GM21390 (cell line): ENCODE results near the gene UGT1A1.

Source experiments
- ATAC-seq: cut with Tn5 transposase; IDR thresholded peaks from one replicate; pipeline ENCODE4 v1.9.1; 2021; ENCODE audit not compliant: unreplicated experiment

UGT1A1 gene

DNA sequence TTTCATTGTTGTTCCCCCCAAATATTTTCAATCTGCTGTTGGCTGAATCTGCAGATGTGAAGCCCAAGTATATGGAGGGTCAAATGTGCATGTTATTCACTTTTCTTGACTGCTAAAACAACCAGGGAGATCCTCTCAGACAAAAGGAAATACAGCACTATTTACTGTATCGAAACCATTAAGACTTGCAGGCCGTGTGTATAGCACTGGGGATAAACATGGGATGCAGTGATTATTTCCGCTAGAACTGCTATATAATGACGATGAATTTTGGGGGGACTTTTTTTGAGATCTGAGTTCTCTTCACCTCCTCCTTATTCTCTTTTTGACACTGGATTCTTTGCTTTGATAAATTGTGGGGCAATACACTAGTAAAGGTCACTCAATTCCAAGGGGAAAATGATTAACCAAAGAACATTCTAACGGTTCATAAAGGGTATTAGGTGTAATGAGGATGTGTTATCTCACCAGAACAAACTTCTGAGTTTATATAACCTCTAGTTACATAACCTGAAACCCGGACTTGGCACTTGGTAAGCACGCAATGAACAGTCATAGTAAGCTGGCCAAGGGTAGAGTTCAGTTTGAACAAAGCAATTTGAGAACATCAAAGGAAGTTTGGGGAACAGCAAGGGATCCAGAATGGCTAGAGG is 3.5 kb upstream of the UGT1A1 start:
- no peak for ATAC-seq

DNA sequence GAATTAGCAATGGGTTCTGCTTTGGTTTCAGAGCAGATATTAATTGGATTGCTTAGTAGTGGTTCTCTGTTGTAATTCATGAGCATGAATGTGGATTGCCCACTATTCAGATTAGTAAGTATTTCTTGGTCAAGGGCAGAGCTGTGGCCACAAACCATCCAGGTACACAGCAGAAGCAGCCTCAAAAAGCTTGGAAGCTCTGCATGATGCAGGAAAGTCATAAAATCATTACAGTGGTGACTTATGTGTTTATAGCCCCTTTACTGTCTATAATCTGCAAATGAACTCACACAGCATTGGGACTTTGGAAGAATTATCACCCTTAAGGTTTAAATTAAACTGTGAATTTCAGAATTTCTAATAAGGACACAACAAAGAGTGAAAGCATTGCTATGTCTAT is 1.9 kb upstream of the UGT1A1 start:
- no peak for ATAC-seq

DNA sequence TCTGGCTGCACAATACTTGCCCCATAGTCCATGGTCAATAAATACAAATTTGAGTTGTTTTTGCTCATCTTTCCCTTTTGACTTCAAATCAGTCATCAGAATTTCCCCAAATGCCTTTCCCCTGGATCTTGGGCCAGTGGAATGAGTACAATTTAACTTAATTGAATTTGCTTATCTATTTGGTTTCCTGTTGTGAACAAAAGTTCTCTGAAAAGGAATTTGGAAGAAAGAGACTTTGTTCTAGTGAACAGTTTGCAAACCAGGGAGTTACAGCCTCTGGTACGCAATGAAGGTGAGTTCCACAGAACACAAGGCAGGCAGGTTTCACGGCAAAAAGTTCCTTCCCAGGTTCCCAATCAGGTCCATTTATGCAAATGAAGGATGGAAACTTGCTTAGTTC is 1.2 kb upstream of the UGT1A1 start:
- ATAC-seq = no peak

DNA sequence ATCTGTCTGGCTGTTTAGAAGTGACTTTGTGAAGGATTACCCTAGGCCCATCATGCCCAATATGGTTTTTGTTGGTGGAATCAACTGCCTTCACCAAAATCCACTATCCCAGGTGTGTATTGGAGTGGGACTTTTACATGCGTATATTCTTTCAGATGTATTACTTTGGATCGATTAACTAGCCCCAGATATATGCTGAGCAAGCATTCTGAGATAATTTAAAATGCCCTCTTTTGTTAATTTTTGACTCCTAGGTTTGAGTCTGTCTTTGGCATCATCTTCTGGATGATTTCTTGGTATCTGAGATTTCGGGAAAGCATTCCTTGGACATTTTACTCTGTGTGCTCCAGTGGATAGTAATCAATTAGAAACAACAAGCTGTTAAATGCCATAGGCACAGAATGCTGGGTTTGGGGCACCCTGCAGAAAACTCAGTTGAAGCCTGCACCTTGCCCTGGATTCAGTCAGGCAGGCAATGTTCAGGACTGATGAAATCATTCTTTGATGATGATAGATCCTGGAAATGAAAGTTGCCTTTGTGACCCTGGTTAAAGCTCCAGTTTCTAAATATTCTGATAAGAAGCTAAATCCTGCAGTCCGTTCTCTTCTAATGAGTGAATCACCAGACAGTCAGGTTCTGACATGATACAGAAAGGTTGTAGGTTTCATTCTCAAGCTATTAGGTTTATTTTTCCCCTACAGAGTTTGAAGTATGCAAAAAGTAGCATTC is 1.1 kb downstream of the UGT1A1 start:
- no peak for ATAC-seq

DNA sequence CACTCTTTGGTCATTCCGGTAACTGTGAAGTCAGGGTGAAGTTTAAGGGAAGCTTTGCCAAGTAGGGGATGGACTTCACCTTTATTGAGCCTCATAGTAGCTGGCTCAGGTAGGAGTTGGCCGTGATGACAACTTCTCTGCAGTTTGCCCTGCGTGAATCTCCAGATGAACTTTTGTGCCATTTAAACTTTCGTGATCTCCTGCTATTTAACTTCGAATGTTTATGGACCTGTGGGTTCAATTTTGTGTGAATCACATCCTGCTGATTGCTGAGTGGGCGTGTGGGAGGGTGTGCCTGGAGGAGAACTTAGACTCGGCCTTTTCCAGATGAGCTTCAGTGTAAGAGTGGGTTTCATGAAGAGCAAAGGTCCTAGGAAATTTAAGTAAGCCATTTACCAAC is 4.2 kb downstream of the UGT1A1 start:
- no peak for ATAC-seq

DNA sequence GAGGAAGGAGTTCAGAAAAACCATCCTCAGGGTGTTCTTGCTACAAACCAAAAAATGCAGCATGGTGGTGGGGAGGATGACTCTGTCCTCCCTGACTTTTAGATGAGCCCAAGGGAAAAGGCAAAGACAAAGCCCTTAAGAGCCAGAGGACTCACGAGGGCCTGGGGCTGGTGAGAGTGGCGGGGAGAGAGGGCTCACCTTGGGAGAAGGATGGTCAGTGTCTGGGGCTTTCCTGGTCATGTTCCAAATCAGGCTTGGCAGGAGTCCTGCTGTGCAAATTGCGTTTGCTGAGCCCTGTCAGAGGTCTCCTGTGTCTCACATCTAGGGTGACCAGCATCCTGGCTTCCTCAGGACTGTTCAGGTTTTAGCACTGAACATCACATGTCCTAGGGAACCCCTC is 4.7 kb downstream of the UGT1A1 start:
- no peak for ATAC-seq

DNA sequence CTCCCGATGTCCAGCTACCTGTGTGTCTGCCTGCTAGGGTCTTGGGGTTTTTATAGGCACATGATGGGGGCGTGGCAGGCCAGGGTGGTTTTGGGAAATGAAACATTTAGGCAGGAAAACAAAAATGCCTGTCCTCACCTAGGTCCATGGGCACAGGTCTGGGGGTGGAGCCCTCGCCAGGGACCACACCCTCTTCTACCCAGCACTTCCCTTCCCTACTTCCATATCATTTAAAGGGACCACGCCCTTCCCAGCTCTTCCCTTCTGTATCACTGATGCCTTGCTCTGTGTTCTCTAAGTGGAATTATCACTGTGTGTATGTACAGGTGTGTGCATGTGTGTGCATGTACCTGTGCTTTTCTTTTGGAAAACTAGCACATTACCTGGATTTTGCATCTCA is 6.3 kb downstream of the UGT1A1 start:
- no peak for ATAC-seq

DNA sequence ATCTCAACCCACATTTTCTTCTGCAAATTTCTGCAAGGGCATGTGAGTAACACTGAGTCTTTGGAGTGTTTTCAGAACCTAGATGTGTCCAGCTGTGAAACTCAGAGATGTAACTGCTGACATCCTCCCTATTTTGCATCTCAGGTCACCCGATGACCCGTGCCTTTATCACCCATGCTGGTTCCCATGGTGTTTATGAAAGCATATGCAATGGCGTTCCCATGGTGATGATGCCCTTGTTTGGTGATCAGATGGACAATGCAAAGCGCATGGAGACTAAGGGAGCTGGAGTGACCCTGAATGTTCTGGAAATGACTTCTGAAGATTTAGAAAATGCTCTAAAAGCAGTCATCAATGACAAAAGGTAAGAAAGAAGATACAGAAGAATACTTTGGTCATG is 8.0 kb downstream of the UGT1A1 start:
- ATAC-seq = no peak

DNA sequence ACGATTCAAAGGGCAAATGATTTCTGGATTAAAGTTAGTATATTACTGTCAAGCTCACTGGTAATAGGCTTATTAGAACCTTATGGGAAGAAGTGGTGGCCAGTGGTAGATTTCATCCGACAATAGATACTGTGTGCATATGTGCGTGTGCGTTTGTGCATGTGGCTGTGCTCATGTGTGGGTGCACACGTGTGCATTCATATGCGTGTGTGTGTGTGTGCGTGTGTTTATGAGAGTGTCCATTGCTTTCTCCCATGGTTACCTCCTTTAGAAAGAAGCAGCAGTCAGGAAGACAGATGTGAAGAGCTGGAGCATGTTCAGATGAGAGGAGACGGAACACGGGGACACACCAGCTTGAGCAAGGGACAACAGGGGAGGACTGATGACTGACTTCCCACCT is 9.2 kb downstream of the UGT1A1 start:
- ATAC-seq = no peak

DNA sequence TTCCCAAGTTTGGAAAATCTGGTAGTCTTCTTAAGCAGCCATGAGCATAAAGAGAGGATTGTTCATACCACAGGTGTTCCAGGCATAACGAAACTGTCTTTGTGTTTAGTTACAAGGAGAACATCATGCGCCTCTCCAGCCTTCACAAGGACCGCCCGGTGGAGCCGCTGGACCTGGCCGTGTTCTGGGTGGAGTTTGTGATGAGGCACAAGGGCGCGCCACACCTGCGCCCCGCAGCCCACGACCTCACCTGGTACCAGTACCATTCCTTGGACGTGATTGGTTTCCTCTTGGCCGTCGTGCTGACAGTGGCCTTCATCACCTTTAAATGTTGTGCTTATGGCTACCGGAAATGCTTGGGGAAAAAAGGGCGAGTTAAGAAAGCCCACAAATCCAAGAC is 12.1 kb downstream of the UGT1A1 start:
- ATAC-seq = no peak

DNA sequence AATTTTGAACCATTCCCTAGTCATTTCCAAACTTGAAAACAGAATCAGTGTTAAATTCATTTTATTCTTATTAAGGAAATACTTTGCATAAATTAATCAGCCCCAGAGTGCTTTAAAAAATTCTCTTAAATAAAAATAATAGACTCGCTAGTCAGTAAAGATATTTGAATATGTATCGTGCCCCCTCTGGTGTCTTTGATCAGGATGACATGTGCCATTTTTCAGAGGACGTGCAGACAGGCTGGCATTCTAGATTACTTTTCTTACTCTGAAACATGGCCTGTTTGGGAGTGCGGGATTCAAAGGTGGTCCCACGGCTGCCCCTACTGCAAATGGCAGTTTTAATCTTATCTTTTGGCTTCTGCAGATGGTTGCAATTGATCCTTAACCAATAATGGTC is 12.5 kb downstream of the UGT1A1 start:
- no peak for ATAC-seq

DNA sequence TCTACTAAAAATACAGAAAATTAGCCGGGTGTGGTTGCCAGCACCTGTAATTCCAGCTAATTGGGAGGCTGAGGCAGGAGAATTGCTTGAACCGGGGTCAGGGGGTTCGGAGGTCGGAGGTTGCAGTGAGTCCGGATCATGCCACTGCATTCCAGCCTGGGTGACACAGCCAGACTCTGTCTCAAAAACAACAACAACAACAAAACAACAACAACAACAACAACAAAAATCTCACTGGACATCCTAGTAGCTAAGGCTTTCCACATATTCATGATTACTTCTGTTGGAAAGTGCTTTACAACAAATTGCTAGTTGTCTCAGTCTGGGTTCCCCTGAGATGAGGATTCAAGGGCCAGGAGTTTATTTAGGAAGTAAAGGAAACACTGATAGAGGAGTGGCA is 13.8 kb downstream of the UGT1A1 start:
- ATAC-seq = no peak

DNA sequence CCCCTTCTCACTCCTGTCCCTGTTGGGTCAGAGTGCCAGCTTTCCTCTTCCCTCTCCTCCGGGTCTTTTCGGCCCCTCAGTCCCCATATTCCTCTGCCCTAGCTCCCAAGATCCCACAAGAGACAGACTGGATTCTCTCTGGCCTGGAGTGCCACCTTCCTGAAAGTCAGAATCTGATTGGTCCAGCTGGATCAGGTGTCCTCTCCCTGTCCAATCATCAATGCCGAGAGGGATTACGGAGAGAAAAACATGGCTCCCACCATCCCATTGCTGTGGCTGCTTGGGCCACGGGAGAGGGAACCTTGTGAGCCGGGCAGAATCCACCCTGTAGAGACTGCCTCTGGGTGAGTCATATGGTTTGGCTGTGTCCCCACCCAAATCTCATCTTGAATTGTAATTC is 15.3 kb downstream of the UGT1A1 start:
- no peak for ATAC-seq

DNA sequence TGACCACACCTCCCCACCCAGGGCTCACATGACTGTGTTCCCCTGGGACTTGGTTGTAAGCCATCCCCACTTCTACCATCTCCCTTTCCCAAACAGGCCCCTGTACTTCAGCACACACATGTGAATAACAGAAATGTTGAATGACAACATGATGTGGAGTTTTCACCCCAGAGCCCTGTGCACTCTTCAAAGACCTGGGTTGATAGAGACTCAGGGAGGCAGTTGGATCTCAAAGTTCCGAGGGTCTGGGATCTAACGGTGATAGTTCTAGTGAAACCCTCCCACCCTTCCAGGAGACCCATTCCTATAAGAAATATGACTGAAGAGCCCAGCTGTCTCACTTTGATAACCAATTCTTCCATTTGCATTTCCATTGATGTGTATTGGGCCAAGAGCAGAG is 18.0 kb downstream of the UGT1A1 start, which contains the start of gene MROH2A:
MROH2A (plus strand) TSS at position 301 of the 400 bp plus-strand sequence. CDS start 1,029 bp downstream, outside the sequence.
- ATAC-seq = no peak

DNA sequence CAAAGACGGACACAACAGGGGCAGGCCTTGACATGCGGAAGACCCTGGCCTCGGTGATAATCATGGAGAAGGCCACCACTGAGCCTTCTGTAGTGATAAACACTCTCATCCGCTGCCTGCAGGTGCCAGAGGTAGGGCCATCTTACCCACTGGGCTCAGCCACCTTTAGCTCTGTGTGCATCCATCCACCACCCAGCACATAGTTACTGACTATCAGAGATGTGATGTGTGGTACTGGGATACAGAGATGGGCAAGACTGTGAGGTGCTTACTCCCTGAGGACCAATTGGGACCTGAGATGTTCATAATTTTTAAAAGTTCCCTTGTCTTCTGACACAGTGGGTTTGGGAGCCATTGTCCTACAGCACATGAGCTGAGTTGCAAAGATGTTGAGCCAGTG is 19.7 kb downstream of the UGT1A1 start:
- no peak for ATAC-seq

DNA sequence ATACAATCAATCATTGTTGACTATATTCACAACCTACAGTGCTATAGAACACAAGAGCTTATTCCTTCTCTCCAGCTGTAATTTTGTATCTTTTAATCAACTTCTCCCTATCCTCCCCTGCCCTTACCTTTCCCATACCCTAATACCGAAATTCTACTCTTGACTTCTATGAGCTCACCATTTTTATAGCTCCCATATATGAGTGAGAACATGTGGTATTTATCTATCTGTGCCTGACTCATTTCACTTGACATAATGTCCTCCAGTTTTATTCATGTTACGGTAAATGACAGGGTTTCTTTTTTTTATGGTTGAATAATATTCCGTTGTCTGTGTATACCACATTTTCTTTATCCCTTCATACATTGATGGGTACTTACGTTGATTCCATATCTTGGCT is 20.7 kb downstream of the UGT1A1 start:
- no peak for ATAC-seq

DNA sequence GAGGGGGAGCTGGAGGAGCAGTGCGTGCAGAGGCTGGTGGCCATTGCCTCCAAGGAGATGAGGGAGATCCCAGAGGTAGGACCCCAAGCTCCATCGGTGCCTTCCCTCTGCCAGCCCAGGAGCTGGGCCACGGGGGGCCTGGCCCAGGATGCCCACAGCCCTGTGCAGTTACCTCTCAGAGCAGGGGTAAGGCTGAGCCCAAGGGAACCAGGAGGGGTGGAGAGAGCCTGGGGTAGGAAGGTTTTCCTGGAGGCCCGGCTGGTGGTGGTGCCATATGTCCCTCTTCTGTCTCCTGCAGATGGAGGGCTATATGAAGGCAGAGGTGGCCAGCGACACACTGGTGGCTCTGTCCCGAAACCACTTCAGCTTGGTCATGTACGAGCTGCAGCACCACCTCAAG is 29.5 kb downstream of the UGT1A1 start:
- ATAC-seq = no peak

DNA sequence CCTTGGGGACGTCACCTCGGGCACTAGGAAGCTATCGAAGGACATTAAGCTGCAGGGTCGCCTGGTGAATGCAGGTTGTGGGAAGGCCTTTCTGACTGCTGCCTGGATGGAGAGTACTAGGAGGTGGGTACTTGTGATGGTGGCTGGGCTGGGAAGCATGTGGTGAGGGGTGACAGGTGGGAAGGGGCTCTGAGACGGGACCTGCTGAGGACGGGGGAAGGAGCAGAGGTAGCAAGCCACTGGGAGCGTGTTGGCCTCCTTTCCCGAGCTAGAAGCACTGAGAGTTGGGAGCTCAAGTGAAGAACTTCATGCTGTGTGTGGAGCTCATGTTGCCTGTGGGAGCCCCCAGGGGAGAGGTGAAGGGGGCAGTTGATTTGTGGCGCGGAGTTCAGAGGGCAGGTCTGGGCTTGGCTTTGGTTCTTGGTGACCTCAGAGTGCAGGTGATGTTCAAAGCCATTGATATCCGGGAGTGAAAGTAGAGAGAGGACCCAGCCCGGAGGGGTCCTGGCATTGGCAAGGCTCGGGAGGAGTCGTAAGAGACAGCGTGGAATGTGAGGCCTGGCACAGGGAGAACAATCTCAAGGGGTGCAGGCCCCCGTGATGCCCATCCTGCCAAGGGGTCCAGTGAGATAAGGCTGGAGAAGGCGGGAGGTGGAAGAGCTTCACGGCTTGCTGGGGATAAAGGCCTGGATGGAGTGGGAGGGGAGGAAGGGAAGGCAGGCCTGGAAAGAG is 31.2 kb downstream of the UGT1A1 start:
- no peak for ATAC-seq

DNA sequence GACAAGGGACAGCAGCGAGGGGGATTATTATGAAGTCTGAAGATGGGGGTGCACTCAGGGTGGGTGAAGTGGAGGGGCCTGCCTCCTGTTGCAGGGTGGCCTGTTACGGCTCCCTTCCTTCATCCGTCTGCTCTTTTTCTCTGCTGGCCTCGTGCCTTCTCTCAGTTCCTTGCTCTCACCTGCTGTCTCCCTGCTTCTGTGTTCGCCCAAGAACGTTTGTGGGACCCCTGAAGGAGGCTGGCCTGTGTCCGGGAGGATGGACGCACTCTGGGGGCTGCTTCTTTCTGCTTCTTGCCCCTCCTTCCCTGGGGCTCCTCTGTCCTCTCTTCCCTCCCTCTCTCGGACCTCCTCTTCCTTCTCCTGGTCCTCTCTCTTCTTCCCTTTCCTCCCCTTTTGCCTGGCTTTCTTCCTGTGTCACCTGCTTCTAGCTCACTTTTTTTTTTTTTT is 31.8 kb downstream of the UGT1A1 start:
- ATAC-seq = no peak

DNA sequence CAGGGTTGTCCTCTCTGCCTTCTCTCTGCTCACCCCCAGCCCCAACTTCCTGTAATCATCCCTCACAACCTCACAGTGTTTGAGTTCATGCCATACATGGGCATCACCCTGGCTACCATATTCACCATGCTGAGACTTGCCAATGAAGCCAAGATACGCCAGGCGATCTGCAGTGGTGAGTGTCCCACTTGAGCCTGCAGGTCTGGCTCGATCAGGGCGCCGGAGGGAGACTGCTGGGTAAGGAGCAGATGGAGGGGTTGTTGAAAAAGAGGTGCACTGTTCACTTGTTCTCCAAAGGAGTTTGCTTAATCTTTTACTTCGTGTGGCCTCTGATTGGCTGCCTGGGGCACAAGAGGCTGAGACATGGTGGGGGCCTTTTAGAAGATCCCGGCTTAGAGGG is 32.6 kb downstream of the UGT1A1 start:
- no peak for ATAC-seq

DNA sequence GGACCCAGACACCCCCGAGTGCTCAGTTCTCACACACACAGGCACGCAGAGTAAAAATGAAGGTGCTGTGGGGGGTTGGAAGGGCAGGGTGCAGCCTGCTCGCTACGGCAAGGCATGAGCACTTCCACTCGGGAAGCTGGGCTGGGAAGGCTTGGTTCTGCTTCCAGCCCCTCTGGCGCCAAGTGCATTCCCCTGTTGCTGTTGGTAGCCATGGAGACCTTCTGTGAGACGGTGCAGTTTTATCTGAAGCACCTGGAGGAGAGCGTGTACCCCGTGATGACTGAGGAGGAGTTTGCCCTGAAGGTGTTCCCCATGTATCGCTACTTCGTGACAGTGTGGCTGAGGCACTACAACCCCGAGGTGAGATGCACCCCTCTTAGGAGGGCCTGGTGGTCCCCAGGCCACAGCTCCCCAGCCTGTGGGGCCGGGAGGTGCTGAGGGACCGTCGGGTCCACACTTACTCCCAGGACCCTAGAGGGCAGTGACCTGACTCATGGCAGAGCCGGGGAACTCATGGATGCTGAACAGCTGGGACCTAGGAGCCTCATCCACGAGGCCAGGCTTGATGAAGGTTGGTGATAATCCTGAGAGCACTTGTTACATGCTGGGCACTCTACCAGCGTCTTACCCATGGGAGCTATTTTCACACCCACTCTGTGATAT is 33.5 kb downstream of the UGT1A1 start:
- no peak for ATAC-seq
